Sigmoid colon (tissue), 7 donors: Measurements from ENCODE around the gene RRP9. TPM values are rescaled to one million over a fixed set of nuclear protein-coding genes. Genes with fewer than 3 reads are reported as not detected.
"Not testable (repeated sequence)": the region's sequence is repeated elsewhere in the genome, so short reads cannot be mapped to it uniquely, and the experiment has no call there.

Experiments
- DNase-seq: peaks from one replicate; pipeline ENCODE4 v3.0.0-alpha.2; 2019
- H3K27ac ChIP-seq, 4 donors: fragments of 200-600 bp; sonication (generic); one replicate each; pipeline ENCODE4 v1.5.1; 2016 to 2019; ENCODE audit warnings: mild to moderate bottlenecking in 1 of 4
- H3K27me3 ChIP-seq, 3 donors: fragments of 200-600 bp; sonication (generic); one replicate each; pipeline ENCODE4 v1.5.1; 2019; ENCODE audit warnings: mild to moderate bottlenecking in 1 of 3
- H3K36me3 ChIP-seq, 4 donors: fragments of 200-600 bp; sonication (generic); one replicate each; pipeline ENCODE4 v1.5.1; 2016 to 2019
- H3K4me1 ChIP-seq, 4 donors: fragments of 200-600 bp; sonication (generic); one replicate each; pipeline ENCODE4 v1.5.1; 2017 to 2019
- H3K4me3 ChIP-seq, 4 donors: fragments of 200-600 bp; sonication (generic); one replicate each; pipeline ENCODE4 v1.5.1; 2017 to 2019; ENCODE audit warnings: mild to moderate bottlenecking in 2 of 4, moderate library complexity in 1 of 4
- H3K9me3 ChIP-seq, 4 donors: fragments of 200-600 bp in 3 of 4; sonication (generic) in 3 of 4; one replicate each; pipeline versions ENCODE4 v1.5.1 to v1.6.1; 2013 to 2019
- CTCF ChIP-seq, 4 experiments: fragments of 450-650 bp in 3 of 4; fragments of 200-600 bp in 1 of 4; IDR thresholded peaks; one replicate each; pipeline ENCODE4 v1.5.1; 2016 to 2019; ENCODE audit warnings: antibody characterized with exemption in 4 of 4, mild to moderate bottlenecking in 3 of 4, moderate library complexity in 2 of 4
- EP300 ChIP-seq, 4 donors: sonication (generic); formaldehyde crosslinking; IDR thresholded peaks; one replicate each; pipeline ENCODE4 v1.6.1; 2017; ENCODE audit warnings: antibody characterized with exemption in 4 of 4
- POLR2A ChIP-seq, 2 donors: fragments of 450-650 bp; IDR thresholded peaks; one replicate each; pipeline ENCODE4 v1.6.1; 2016; ENCODE audit warnings: antibody characterized with exemption in 2 of 2, mild to moderate bottlenecking in 2 of 2, moderate library complexity in 2 of 2
- POLR2AphosphoS5 ChIP-seq, 4 donors: sonication (generic); formaldehyde crosslinking; IDR thresholded peaks; one replicate each; pipeline ENCODE4 v1.6.1; 2017; ENCODE audit warnings: antibody characterized with exemption in 4 of 4
- WGBS, 2 donors: extraction: QIAGEN DNeasy Blood & Tissue Kit; methylation state at CpG; one replicate each; pipeline ENCODE4 v1.1.7; 2013; 5-methylcytosine and 5-hydroxymethylcytosine counted together
- intact Hi-C: fragments of 100-400 bp; cut with DNase I; formaldehyde crosslinking; loops from one replicate; pipeline ENCODE4 v1.15.1; 2023
- polyA plus RNA-seq, 3 donors: library from polyadenylated mRNA; stranded (reverse); fragments of 200-250 nt; gene quantifications; one replicate each; pipeline ENCODE4 v1.2.3, GENCODE V29; 2013
- total RNA-seq, 4 donors: library from RNA; depleted of rRNA; stranded (reverse); fragments of >200 nt; gene quantifications; one replicate each; pipeline ENCODE4 v1.1.0, GENCODE V29; 2016
- donor health status: healthy with polysubstance abuse.
- donor health status: Bipolar disorder and iron deficiency.
- donor health status: healthy.

Gene RRP9
- total and polyA plus RNA-seq, 7 donors, result 6.4 to 29.0 (median 12.5) TPM

GRCh38 chr3:51930439-51930838 lies 11.3 kb downstream of the RRP9 start:
- intact Hi-C loops, result no loop called here
- H3K4me3 ChIP-seq, result no peak overlapping the region
- H3K9me3 ChIP-seq, result no peaks in the 10 kb centered on the region
- no peaks in the 10 kb centered on the region for H3K4me1 ChIP-seq
- no peak overlapping the region for H3K27ac ChIP-seq
- peaks cover 17 to 31% (median 24%) of the 10 kb centered on the region in 4 donors for H3K36me3 ChIP-seq
- no peak for DNase-seq
- TF ChIP-seq EP300 (IDR thresholded peaks at IDR 0.05) (no peak), POLR2A (IDR thresholded peaks at IDR 0.05) (no peak)
- 96 to 100% methylated on average over 1 of the region's 1 CpG for WGBS, 2 donors
- H3K27me3 ChIP-seq, result no peaks in the 10 kb centered on the region

GRCh38 chr3:51929420-51930003 lies 12.2 kb downstream of the RRP9 start:
- Histone ChIP-seq H3K27ac (no peak overlapping the region), H3K4me1 (no peaks in the 10 kb centered on the region), H3K36me3 (peaks cover 9 to 21% (median 17%) of the 10 kb centered on the region in 4 donors), H3K27me3 (no peaks in the 10 kb centered on the region), H3K4me3 (no peak overlapping the region), H3K9me3 (no peaks in the 10 kb centered on the region)
- 74 to 78% methylated on average over 5 of the region's 5 CpGs for WGBS, 2 donors
- intact Hi-C loops, result no loop called here
- no peak for DNase-seq
- TF ChIP-seq POLR2AphosphoS5 (IDR thresholded peaks at IDR 0.05), result no peak
- TF ChIP-seq CTCF (IDR thresholded peaks at IDR 0.05), result no peak
- TF ChIP-seq EP300 (IDR thresholded peaks at IDR 0.05), result no peak
- TF ChIP-seq POLR2A (IDR thresholded peaks at IDR 0.05), result no peak

GRCh38 chr3:51928981-51929380 lies 12.7 kb downstream of the RRP9 start:
- H3K27ac ChIP-seq, H3K9me3 ChIP-seq, intact Hi-C loops, H3K4me3 ChIP-seq, H3K27me3 ChIP-seq, DNase-seq, H3K4me1 ChIP-seq: not testable (repeated sequence)
- H3K36me3 ChIP-seq, result peaks cover 4 to 16% (median 12%) of the 10 kb centered on the region in 4 donors
- 84 to 89% methylated on average over 3 of the region's 3 CpGs for WGBS, 2 donors

- WGBS, 2 donors, result 94 to 95% methylated on average over 7 of the region's 7 CpGs
These were observed 13.3 kb downstream of the RRP9 start for GRCh38 chr3:51928438-51928837.

GRCh38 chr3:51927061-51927977 lies 14.4 kb downstream of the RRP9 start:
- intact Hi-C loops, result no loop called here
- DNase-seq, result no peak
- Histone ChIP-seq H3K27me3 (no peaks in the 10 kb centered on the region), H3K9me3 (no peaks in the 10 kb centered on the region), H3K4me3 (no peak overlapping the region), H3K4me1 (no peaks in the 10 kb centered on the region), H3K36me3 (no peaks in the 10 kb centered on the region), H3K27ac (no peak overlapping the region)
- TF ChIP-seq POLR2AphosphoS5 (IDR thresholded peaks at IDR 0.05) (no peak), POLR2A (IDR thresholded peaks at IDR 0.05) (no peak), EP300 (IDR thresholded peaks at IDR 0.05) (no peak), CTCF (IDR thresholded peaks at IDR 0.05) (no peak)
- 89 to 94% methylated on average over 5 of the region's 5 CpGs for WGBS, 2 donors

More at GRCh38 chr3:51928438-51928837, 13.3 kb downstream of the RRP9 start:
- no peak for DNase-seq
- Histone ChIP-seq H3K4me3 (no peak overlapping the region), H3K27me3 (no peaks in the 10 kb centered on the region), H3K36me3 (peaks cover 0 to 11% (median 7%) of the 10 kb centered on the region in 4 donors), H3K4me1 (no peaks in the 10 kb centered on the region), H3K9me3 (no peaks in the 10 kb centered on the region), H3K27ac (no peak overlapping the region)
- intact Hi-C loops, result no loop called here
- no peak for TF ChIP-seq POLR2AphosphoS5 (IDR thresholded peaks at IDR 0.05)
- TF ChIP-seq CTCF (IDR thresholded peaks at IDR 0.05), result no peak
- TF ChIP-seq EP300 (IDR thresholded peaks at IDR 0.05), result no peak
- no peak for TF ChIP-seq POLR2A (IDR thresholded peaks at IDR 0.05)
